ENCODE data around the gene DDX56.

DDX56 gene

DNA sequence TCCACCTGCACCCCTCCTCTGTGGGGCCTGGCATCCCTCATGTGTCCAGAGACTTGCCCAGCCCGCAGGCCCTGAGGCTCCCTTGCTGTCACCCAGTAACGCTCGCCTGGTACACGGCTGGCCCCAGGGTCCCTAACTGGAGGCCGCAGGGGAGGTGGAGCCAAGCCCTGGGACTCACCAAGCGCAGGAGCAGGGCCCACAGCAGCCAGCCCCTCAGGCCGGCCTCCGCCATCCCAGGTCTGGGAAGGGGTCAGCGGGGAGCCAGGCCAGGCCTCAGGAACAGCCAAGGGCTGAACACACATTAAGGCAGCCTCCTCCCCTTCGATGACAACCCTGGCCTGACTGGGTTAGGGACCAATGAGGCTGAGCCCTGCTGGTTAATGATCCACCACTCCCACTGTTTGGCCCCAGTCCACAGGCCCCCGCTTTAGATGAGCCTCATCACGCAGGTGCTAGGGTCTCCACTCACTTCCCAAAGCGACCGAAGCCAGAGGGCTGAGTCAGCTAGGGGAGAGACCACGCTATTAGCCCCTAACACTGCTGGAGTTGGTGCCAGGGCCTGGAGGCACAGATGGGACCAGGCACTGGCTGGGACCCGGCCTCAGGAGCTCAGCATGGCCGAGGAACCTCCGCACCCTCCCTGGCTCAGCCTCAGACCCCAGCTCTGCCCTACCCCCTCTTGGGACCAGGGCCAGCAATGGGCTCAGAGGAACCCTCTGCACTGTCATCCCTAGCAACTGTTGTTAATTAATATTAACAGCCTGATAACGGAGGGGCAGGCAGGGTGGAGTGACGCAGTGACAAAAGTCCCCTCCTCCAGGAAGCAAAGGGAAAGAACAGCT is 32.5 kb downstream of the DDX56 start, which contains the start of gene NPC1L1:
TSS of gene NPC1L1 (minus strand) at position 303 of the 842 bp plus-strand sequence. CDS start at position 232, 71 bp downstream.
- no peak within 1 kb of the TSS for H3K4me3 ChIP-seq (ENCODE audit: low read length)
- H3K27ac ChIP-seq (ENCODE audit: low read depth, low read length): no peak within 1 kb of the TSS
- no peaks in the 10 kb centered on the region for H3K36me3 ChIP-seq (ENCODE audit: insufficient read depth, low read length)
- WGBS: 89% methylated on average over 20 of the region's 20 CpGs
- no peaks in the 10 kb centered on the region for H3K4me1 ChIP-seq (ENCODE audit: insufficient read depth, low read length)
- H3K9ac ChIP-seq (ENCODE audit: low read depth, low read length): no peak within 1 kb of the TSS
- no peaks in the 10 kb centered on the region for H3K27me3 ChIP-seq (ENCODE audit: insufficient read depth, low read length)
- H3K9me3 ChIP-seq (ENCODE audit: insufficient read depth, low read depth, low read length): no peaks in the 10 kb centered on the region

DNA sequence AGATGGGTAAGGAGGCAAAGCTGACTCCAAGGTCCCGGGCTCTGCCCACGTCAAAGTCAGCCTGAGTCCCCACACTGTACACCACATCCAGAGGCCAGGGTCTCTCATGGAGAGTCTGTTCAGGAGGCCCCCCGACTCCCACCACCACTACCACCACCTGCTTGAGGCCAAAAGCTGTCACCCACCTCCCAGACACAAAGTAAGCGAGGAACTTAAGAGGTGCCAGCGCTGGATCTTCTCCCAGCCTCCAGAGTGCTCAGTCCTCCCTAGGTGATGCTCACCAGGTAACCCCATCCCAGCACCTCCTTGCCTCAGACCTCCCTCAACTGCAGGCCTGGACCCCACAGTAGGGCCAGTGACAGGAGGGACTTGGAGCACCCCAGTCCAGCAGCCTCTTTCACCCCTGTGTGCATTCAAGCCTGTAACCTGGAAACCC is 33.1 kb downstream of the DDX56 start:
- H3K36me3 ChIP-seq (ENCODE audit: insufficient read depth, low read length): no peaks in the 10 kb centered on the region
- H3K4me3 ChIP-seq (ENCODE audit: low read length): no peak overlapping the region
- H3K9ac ChIP-seq (ENCODE audit: low read depth, low read length): no peak overlapping the region
- no peaks in the 10 kb centered on the region for H3K9me3 ChIP-seq (ENCODE audit: insufficient read depth, low read depth, low read length)
- H3K4me1 ChIP-seq (ENCODE audit: insufficient read depth, low read length): no peaks in the 10 kb centered on the region
- H3K27ac ChIP-seq (ENCODE audit: low read depth, low read length): no peak overlapping the region
- 93% methylated on average over 5 of the region's 5 CpGs for whole genome bisulfite sequencing
- no peaks in the 10 kb centered on the region for H3K27me3 ChIP-seq (ENCODE audit: insufficient read depth, low read length)

DNA sequence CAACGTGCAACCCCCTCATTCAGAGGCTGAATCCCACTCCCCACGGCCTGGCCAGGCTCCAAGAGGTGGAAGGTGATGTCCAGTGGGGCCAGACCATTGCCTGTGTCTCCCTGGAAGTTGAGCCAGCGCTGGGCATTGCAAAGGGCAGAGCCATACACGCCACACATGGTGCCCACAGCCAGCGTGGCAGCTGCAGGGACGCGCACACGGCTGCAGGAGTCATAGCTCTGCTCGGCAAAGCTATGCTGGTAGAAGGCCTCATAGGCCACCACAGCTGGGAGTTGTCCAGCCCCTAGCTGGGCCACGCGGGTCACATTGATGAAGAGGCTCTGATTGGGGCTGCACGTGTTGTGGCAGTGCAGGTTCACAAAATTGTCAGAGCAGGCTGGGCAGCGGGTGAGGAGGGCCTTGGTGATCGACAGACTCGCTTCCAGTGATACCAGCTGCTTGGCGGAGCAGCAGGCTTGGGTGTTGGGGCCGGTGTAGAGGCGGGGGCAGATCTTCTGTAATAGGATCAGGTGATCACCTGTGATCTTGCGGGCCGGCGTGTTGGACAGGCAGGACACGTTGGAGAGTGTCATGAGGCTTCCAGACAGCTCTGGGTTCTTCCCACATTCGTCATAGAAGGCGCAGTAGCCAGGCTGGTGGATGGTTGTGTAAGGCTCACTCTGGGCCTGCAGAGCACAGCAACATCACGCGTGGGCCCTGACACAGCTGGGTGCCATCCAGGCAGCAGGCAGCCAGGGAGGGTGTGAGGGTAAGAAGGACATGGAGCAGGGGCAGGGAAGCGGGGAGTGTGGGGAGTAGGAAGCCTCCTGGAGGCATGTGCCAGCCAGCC is 33.8 kb downstream of the DDX56 start:
- no peaks in the 10 kb centered on the region for H3K9me3 ChIP-seq (ENCODE audit: insufficient read depth, low read depth, low read length)
- H3K27me3 ChIP-seq (ENCODE audit: insufficient read depth, low read length): no peaks in the 10 kb centered on the region
- 93% methylated on average over 27 of the region's 27 CpGs for WGBS
- H3K4me3 ChIP-seq (ENCODE audit: low read length): no peak overlapping the region
- H3K27ac ChIP-seq (ENCODE audit: low read depth, low read length): no peak overlapping the region
- no peaks in the 10 kb centered on the region for H3K4me1 ChIP-seq (ENCODE audit: insufficient read depth, low read length)
- H3K36me3 ChIP-seq (ENCODE audit: insufficient read depth, low read length): no peaks in the 10 kb centered on the region
- no peak overlapping the region for H3K9ac ChIP-seq (ENCODE audit: low read depth, low read length)

GRCh38 chr7:44538798-44539668 is 34.7 kb downstream of the DDX56 start:
- Histone ChIP-seq H3K27me3 (ENCODE audit: insufficient read depth, low read length) (no peaks in the 10 kb centered on the region), H3K36me3 (ENCODE audit: insufficient read depth, low read length) (no peaks in the 10 kb centered on the region), H3K9me3 (ENCODE audit: insufficient read depth, low read depth, low read length) (no peaks in the 10 kb centered on the region), H3K4me1 (ENCODE audit: insufficient read depth, low read length) (no peaks in the 10 kb centered on the region), H3K9ac (ENCODE audit: low read depth, low read length) (no peak overlapping the region), H3K4me3 (ENCODE audit: low read length) (no peak overlapping the region), H3K27ac (ENCODE audit: low read depth, low read length) (no peak overlapping the region)
- WGBS: 93% methylated on average over 32 of the region's 32 CpGs

DNA sequence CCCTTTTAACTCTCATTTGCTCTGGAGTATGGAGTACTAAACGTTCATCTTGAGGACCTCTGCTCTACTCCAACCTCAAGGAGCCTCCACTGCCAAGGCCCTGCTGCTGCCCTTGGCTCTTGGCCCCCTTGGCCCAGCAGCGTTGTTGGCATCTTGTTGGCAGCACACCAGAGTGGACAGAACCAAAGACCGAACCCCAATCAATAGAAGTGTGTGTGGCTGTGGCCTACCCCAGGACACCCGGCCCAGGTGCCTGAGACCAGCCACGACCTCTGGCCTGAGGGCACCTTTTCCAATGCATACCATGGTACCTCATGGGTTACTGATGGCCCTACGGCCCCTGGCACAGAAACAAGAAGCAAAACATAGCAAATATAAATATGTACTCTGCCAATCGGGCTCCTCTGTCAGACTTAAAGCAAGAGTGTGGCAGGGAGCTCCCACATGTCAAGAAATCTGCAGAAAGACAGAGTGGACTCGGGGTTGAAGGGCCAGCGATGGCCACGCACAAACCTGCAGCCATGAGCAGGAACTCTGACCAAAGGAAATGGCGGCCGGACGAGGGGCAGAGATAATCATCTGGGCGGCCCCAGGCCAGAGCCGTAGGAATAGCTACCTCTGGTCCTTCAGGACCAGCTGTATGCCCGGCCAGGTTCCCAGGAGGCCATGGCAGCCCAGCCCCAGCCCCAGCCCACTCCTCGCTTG is 35.5 kb downstream of the DDX56 start:
- Histone ChIP-seq H3K9me3 (ENCODE audit: insufficient read depth, low read depth, low read length) (no peaks in the 10 kb centered on the region), H3K36me3 (ENCODE audit: insufficient read depth, low read length) (no peaks in the 10 kb centered on the region), H3K4me3 (ENCODE audit: low read length) (no peak overlapping the region), H3K9ac (ENCODE audit: low read depth, low read length) (no peak overlapping the region), H3K4me1 (ENCODE audit: insufficient read depth, low read length) (no peaks in the 10 kb centered on the region), H3K27me3 (ENCODE audit: insufficient read depth, low read length) (no peaks in the 10 kb centered on the region), H3K27ac (ENCODE audit: low read depth, low read length) (no peak overlapping the region)
- WGBS: 90% methylated on average over 17 of the region's 17 CpGs

GRCh38 chr7:44537442-44537841 is 36.3 kb downstream of the DDX56 start:
- WGBS: 96% methylated on average over 6 of the region's 6 CpGs
- no peaks in the 10 kb centered on the region for H3K27me3 ChIP-seq (ENCODE audit: insufficient read depth, low read length)
- H3K36me3 ChIP-seq (ENCODE audit: insufficient read depth, low read length): no peaks in the 10 kb centered on the region
- H3K4me3 ChIP-seq (ENCODE audit: low read length): no peak overlapping the region
- H3K27ac ChIP-seq (ENCODE audit: low read depth, low read length): no peak overlapping the region
- no peaks in the 10 kb centered on the region for H3K9me3 ChIP-seq (ENCODE audit: insufficient read depth, low read depth, low read length)
- H3K9ac ChIP-seq (ENCODE audit: low read depth, low read length): no peak overlapping the region
- H3K4me1 ChIP-seq (ENCODE audit: insufficient read depth, low read length): no peaks in the 10 kb centered on the region

- Histone ChIP-seq H3K27me3 (ENCODE audit: insufficient read depth, low read length) (no peaks in the 10 kb centered on the region), H3K4me3 (ENCODE audit: low read length) (no peak overlapping the region), H3K27ac (ENCODE audit: low read depth, low read length) (no peak overlapping the region), H3K9me3 (ENCODE audit: insufficient read depth, low read depth, low read length) (no peaks in the 10 kb centered on the region), H3K9ac (ENCODE audit: low read depth, low read length) (no peak overlapping the region), H3K36me3 (ENCODE audit: insufficient read depth, low read length) (no peaks in the 10 kb centered on the region), H3K4me1 (ENCODE audit: insufficient read depth, low read length) (no peaks in the 10 kb centered on the region)
- 84% methylated on average over 10 of the region's 10 CpGs for WGBS
Observed at GRCh38 chr7:44536090-44536489, 37.6 kb downstream of the DDX56 start.

DNA sequence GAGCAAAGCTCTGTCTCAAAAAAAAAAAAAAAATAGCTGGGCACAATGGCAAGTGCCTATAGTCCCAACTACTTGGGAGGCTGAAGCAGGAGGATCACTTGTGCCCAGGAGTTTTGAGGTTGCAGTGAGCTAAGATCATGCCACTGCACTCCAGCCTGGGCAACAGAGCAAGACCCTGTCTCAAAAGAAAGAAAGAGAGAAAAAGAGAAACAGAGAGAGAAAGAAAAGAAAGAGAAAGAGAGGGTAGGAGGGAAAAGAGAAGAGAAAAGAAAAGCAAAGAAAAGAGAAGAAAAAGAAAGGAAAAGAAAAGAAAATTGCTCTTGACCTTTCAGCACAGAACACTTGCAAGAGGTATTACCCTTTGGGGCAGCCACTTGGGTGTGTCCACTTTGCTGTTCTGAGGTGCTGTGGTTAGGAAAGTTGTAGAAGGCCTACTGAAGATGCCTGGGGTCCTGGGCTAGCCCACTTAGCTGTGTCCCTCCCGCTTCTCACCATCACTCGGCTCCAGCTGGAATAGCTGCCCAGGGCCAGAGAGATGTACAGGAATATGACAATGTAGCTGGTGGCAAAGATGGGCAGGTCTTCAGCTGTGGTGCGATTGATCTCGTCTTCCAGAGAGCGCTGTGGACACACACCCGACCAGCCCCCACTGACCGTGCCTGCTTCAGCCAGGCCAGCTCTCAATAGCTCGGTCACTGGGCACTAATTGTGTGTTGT is 38.2 kb downstream of the DDX56 start:
- no peaks in the 10 kb centered on the region for H3K9me3 ChIP-seq (ENCODE audit: insufficient read depth, low read depth, low read length)
- no peaks in the 10 kb centered on the region for H3K36me3 ChIP-seq (ENCODE audit: insufficient read depth, low read length)
- no peaks in the 10 kb centered on the region for H3K27me3 ChIP-seq (ENCODE audit: insufficient read depth, low read length)
- no peak overlapping the region for H3K27ac ChIP-seq (ENCODE audit: low read depth, low read length)
- no peak overlapping the region for H3K4me3 ChIP-seq (ENCODE audit: low read length)
- no peaks in the 10 kb centered on the region for H3K4me1 ChIP-seq (ENCODE audit: insufficient read depth, low read length)
- no peak overlapping the region for H3K9ac ChIP-seq (ENCODE audit: low read depth, low read length)
- WGBS: 96% methylated on average over 8 of the region's 8 CpGs

- H3K4me1 ChIP-seq (ENCODE audit: insufficient read depth, low read length): no peaks in the 10 kb centered on the region
- H3K4me3 ChIP-seq (ENCODE audit: low read length): no peak overlapping the region
- 58% methylated on average over 7 of the region's 7 CpGs for WGBS
- H3K27ac ChIP-seq (ENCODE audit: low read depth, low read length): no peak overlapping the region
- H3K9me3 ChIP-seq (ENCODE audit: insufficient read depth, low read depth, low read length): no peaks in the 10 kb centered on the region
- H3K9ac ChIP-seq (ENCODE audit: low read depth, low read length): no peak overlapping the region
- no peaks in the 10 kb centered on the region for H3K27me3 ChIP-seq (ENCODE audit: insufficient read depth, low read length)
- no peaks in the 10 kb centered on the region for H3K36me3 ChIP-seq (ENCODE audit: insufficient read depth, low read length)
Observed at GRCh38 chr7:44534501-44534900, 39.2 kb downstream of the DDX56 start.

DNA sequence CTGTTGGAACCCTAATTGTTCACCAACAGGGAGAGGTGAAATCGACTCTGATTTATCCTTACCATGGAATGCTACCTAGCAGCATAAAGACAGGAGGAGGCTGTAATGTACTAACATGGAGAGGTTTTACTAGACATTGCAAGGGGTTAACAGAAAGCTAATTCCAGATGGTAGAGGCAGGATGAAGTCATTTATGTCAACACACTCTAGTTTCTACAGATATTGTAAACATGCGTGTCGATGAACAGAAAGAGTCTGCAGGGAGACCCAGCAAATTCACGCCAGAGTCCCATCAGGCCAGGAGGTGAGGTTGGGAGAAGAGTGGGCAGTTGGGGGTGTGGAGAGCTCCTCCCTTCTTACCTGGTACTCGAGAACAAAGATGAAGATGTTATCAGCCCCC is 39.6 kb downstream of the DDX56 start:
- Histone ChIP-seq H3K4me1 (ENCODE audit: insufficient read depth, low read length) (no peaks in the 10 kb centered on the region), H3K27me3 (ENCODE audit: insufficient read depth, low read length) (no peaks in the 10 kb centered on the region), H3K9me3 (ENCODE audit: insufficient read depth, low read depth, low read length) (no peaks in the 10 kb centered on the region), H3K36me3 (ENCODE audit: insufficient read depth, low read length) (no peaks in the 10 kb centered on the region), H3K27ac (ENCODE audit: low read depth, low read length) (no peak overlapping the region), H3K4me3 (ENCODE audit: low read length) (no peak overlapping the region), H3K9ac (ENCODE audit: low read depth, low read length) (no peak overlapping the region)
- WGBS: 92% methylated on average over 5 of the region's 5 CpGs

Measured in HUES64 (cell line).